ENCODE results near the gene ZNF697. TPM values are rescaled to one million over a fixed set of nuclear protein-coding genes. Genes with fewer than 3 reads are reported as not detected.

ZNF697 gene
- total RNA-seq, 2 donors from 2014 or later, result 17.4 to 25.6 TPM

DNA sequence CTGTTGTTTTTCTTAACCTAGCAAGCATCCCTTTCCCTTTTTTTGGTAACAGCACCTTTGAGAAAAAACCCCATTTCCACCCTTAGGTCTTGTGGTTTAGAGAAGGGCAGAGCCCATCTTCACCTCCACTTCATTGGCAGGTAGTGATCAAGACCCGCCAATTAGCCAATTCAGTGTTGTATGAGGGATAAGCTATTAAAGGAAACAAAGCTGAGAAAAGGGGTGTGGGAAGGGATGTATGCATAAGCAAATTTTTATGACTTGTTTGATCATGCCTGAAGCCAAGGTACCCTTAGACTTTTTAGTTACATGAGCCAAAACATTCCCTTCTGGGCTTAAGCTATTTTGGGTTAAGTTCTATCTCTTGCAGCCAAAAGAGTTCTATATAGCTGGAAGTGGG, 3.6 kb upstream of the ZNF697 start:
- no peaks in the 10 kb centered on the region for H3K9me3 ChIP-seq
- H3K27me3 ChIP-seq (replicated peaks; ENCODE audit: insufficient read depth), result no peaks in the 10 kb centered on the region
- DNase-seq (ENCODE audit: low spot score), result no peak
- H3K4me3 ChIP-seq, result no peak overlapping the region
- intact Hi-C loops (cut with DNase I), result no loop called here
- 59% methylated on average over 1 of the region's 1 CpG for WGBS
- H3K27ac ChIP-seq, result no peak overlapping the region
- H3K4me1 ChIP-seq (replicated peaks), result no peaks in the 10 kb centered on the region
- TF ChIP-seq POLR2A (IDR thresholded peaks at IDR 0.05) (no peak), POLR2AphosphoS5 (IDR thresholded peaks at IDR 0.05) (no peak)
- TF ChIP-seq, protein P1, sequence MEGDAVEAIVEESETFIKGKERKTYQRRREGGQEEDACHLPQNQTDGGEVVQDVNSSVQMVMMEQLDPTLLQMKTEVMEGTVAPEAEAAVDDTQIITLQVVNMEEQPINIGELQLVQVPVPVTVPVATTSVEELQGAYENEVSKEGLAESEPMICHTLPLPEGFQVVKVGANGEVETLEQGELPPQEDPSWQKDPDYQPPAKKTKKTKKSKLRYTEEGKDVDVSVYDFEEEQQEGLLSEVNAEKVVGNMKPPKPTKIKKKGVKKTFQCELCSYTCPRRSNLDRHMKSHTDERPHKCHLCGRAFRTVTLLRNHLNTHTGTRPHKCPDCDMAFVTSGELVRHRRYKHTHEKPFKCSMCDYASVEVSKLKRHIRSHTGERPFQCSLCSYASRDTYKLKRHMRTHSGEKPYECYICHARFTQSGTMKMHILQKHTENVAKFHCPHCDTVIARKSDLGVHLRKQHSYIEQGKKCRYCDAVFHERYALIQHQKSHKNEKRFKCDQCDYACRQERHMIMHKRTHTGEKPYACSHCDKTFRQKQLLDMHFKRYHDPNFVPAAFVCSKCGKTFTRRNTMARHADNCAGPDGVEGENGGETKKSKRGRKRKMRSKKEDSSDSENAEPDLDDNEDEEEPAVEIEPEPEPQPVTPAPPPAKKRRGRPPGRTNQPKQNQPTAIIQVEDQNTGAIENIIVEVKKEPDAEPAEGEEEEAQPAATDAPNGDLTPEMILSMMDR (IDR thresholded peaks at IDR 0.05), result no peak
- no peaks in the 10 kb centered on the region for H3K36me3 ChIP-seq

DNA sequence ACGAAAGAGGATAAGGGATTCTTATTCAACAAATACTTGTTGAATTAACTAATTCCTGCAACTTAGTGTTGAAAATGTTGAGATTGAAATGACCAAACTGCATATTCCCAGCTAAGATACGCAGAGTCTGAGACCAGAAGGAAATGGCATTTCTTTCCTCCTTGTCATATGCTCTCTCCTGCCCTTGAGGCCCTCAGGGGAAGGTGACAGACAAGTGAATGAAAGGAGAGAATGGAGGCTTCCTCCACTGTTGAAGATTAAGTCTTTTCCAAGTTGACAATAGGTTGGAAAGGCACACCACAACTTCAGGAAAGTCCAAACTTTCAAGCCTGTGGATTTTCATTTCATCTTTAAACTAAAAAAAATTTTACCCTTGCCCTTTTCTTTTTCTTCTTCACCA, 3.1 kb upstream of the ZNF697 start:
- H3K9me3 ChIP-seq, result no peaks in the 10 kb centered on the region
- H3K4me1 ChIP-seq (replicated peaks), result no peaks in the 10 kb centered on the region
- no peaks in the 10 kb centered on the region for H3K27me3 ChIP-seq (replicated peaks; ENCODE audit: insufficient read depth)
- TF ChIP-seq POLR2AphosphoS5 (IDR thresholded peaks at IDR 0.05), result no peak
- TF ChIP-seq, protein P1 (IDR thresholded peaks at IDR 0.05), result no peak
- TF ChIP-seq POLR2A (IDR thresholded peaks at IDR 0.05), result no peak
- DNase-seq (ENCODE audit: low spot score), result no peak
- H3K27ac ChIP-seq, result no peak overlapping the region
- no peaks in the 10 kb centered on the region for H3K36me3 ChIP-seq
- intact Hi-C loops (cut with DNase I), result no loop called here
- no peak overlapping the region for H3K4me3 ChIP-seq
- WGBS, result 85% methylated on average over 2 of the region's 2 CpGs

DNA sequence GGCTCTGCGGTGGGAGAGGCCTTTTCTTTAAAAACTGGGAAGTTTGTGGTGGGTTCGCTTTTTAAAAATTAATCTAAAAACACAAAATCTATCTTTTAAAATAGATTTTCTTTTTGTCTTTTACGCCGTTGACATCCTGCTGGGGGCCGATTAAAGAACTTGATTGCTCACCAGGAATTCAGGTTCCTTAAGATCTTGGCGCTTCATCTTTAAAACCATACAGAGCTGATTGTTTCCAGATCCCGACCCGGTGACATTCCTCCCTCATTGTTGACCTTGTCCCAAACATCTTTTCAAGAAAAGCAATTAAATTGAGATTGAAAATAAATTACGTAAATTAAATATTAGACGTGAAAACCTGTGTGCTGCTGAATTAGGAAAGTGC, 546 bp upstream of the ZNF697 start:
- no peaks in the 10 kb centered on the region for H3K4me1 ChIP-seq (replicated peaks)
- peak overlapping the region; percentile 86 to 88 for H3K4me3 ChIP-seq
- no peak for DNase-seq (ENCODE audit: low spot score)
- TF ChIP-seq POLR2AphosphoS5 (IDR thresholded peaks at IDR 0.05) (no peak), POLR2A (IDR thresholded peaks at IDR 0.05) (no peak)
- TF ChIP-seq, protein P1 (IDR thresholded peaks at IDR 0.05), result no peak
- intact Hi-C loops (cut with DNase I), result loop anchor here (5.0 kb wide), 1 partner anchor 506 kb away; the partner anchor contains the start of gene WARS2
- H3K36me3 ChIP-seq, result no peaks in the 10 kb centered on the region
- no peaks in the 10 kb centered on the region for H3K27me3 ChIP-seq (replicated peaks; ENCODE audit: insufficient read depth)
- WGBS, result 7% methylated on average over 10 of the region's 10 CpGs
- no peaks in the 10 kb centered on the region for H3K9me3 ChIP-seq
- H3K27ac ChIP-seq, result peak overlapping the region; percentile 91 to 93

DNA sequence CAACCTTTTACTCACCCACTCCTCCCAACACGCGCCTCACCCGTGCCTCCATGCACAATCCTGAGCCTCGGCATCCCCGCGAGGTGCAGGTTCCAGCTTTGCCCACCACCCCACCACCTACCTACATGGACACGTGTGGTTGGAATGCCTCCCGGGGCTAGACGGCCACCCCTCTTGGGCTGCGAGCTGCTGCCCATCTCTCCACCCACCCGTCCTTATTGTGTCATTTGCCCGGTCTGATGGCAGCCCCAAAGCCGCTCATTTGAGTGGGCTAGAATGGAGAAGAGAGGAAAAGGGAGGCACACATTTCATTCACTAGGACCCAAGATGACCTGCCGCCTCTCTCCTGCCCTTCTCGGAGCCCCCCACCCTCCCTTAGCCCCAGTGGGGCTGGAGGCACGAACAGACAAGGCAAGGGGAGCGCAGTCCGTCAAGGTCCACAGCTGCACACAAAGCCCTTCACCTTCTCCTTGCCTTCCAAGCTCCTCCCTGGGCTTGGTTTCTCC, 785 bp downstream of the ZNF697 start:
- Histone ChIP-seq H3K27me3 (replicated peaks; ENCODE audit: insufficient read depth) (no peaks in the 10 kb centered on the region), H3K4me3 (peak overlapping the region; percentile 86 to 88), H3K9me3 (no peaks in the 10 kb centered on the region), H3K27ac (peak overlapping the region; percentile 91 to 93), H3K36me3 (no peaks in the 10 kb centered on the region), H3K4me1 (replicated peaks) (no peaks in the 10 kb centered on the region)
- no peak for DNase-seq (ENCODE audit: low spot score)
- WGBS, result 5% methylated on average over 18 of the region's 18 CpGs
- TF ChIP-seq POLR2AphosphoS5 (IDR thresholded peaks at IDR 0.05), result no peak
- TF ChIP-seq POLR2A (IDR thresholded peaks at IDR 0.05), result no peak
- TF ChIP-seq, protein P1 (IDR thresholded peaks at IDR 0.05), result no peak
- intact Hi-C loops (cut with DNase I), result loop anchor here (5.0 kb wide), 1 partner anchor 505 kb away; the partner anchor contains the start of gene WARS2

DNA sequence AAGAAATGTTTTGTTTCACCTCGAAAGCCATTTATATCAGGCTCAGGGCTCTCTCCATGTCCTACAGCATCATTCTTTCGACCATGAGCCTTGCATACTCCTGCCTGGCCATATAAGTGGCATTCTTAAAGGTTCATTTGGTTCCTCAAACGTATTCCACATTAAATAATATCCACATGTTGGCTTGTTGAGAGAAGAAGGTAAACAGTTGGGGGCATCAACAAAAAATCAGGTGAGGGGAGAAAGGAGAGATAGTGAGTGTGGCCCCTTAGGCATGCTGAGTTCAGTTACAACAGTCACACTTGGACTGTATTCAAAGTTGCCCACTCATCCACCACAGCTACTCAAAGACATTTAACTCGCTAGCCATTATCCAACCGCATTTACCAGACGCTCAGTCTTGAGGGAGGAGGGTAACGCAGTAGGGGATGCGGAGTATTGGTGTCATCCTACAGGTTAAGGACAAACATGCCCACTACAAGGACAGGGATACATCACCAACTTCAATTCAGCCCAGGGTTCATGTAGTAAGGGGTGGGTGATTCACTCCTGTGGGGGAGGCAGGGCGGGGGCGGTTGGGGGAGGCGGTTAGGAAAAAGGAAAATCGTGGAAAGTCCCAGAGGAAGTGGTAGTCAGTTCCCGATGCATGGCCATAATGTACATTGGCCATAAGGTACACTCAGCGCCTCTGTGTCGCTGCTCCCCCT, 1.4 kb downstream of the ZNF697 start:
- Histone ChIP-seq H3K4me1 (replicated peaks) (no peaks in the 10 kb centered on the region), H3K4me3 (peak overlapping the region; percentile 86 to 88), H3K36me3 (no peaks in the 10 kb centered on the region), H3K27ac (peak overlapping the region in 1 of 2 donors; percentile 93), H3K27me3 (replicated peaks; ENCODE audit: insufficient read depth) (no peaks in the 10 kb centered on the region), H3K9me3 (no peaks in the 10 kb centered on the region)
- DNase-seq (ENCODE audit: low spot score), result no peak
- intact Hi-C loops (cut with DNase I), result loop anchor here (5.0 kb wide), 1 partner anchor 504 kb away; the partner anchor contains the start of gene WARS2
- WGBS, result 59% methylated on average over 14 of the region's 15 CpGs
- TF ChIP-seq POLR2AphosphoS5 (IDR thresholded peaks at IDR 0.05), result no peak
- TF ChIP-seq, protein P1 (IDR thresholded peaks at IDR 0.05), result no peak
- no peak for TF ChIP-seq POLR2A (IDR thresholded peaks at IDR 0.05)

Measured in prostate gland (tissue), 2 donors.